HG02852 (cell line): ENCODE data around the gene MYL6B.
"Not testable (repeated sequence)": the region's sequence is repeated elsewhere in the genome, so short reads cannot be mapped to it uniquely, and the experiment has no call there.

ENCODE experiments used
- ATAC-seq: cut with Tn5 transposase; IDR thresholded peaks from one replicate; pipeline ENCODE4 v1.9.1; 2021; ENCODE audit warnings: mild to moderate bottlenecking, moderate library complexity; ENCODE audit not compliant: unreplicated experiment

The MYL6B gene

DNA sequence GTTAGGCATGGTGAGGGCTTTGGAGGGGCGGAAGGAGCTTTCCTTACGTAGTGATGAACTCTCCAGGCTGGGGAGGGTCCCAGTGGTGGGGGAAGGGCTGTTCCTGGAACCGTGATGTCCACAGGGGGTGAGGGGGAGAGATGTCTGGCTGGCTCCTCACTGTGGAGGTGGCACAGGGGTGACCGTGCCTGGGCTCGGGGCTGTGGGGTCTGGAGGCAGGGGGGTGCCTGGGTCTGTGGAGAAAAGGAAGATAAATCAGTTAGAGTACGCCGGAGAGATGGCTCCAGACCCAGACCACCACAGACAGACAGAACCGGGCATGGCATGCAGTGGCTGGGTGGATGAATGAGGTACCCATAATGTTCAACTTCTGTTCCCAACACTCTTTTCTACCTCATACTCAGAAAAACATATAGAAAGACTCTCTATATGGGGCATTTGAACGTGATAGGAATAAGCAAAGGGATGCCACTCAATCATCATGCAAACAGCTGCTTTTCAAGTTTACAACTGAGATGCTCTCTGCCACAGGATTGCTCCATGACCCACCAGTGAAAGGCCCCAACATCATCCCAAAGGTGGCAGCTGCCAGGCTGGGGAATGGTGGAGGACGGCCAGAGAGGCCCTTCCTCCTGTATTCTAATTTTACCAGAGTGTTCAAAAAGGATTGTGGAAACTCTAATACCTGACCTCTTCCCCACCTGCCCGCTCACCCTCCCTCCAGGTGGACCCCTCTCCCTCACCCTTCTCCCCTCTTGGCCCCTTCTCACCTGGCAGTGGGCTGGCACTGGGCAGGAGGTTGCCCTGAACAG lies 11.4 kb downstream of the MYL6B start:
- ATAC-seq = no peak

DNA sequence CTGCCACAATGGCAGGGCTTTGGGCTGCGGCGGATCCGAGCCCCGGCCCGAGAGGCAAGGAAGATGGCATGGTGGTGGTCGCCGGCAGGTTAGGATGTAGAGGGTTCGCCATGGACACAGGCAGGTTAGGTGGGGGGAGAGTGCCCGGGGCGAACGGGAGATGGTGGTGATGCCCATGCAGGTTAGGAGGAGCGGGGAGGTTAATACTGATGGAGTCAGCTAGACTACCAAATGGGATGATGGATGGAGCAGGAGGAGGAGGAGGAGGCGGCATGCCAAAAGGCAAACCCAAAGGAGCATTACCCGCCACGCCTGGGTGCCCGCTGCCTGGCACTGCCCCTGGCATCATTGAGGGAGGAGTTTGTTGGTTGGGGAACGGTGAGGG lies 11.9 kb downstream of the MYL6B start:
- ATAC-seq = no peak

DNA sequence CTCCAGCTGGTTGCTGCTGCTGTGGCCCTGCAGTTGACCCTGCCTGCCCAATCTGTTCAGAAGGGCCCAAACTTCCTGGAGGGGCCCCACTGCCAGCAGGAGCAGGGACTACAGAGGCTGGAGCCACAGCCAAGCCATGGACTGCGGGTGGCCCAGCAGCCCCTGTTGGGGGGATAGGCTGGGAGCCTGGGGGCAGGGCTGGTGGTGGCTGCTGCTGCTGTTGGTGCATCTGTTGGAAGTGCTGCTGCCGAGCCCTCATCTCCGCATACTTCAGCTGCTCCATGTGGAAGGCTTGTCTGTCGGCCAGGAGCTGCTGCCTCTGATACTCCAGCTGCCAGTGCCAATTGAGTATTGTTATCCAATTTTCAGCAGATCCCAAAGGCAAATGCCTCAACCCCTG lies 13.0 kb downstream of the MYL6B start:
- no peak for ATAC-seq

DNA sequence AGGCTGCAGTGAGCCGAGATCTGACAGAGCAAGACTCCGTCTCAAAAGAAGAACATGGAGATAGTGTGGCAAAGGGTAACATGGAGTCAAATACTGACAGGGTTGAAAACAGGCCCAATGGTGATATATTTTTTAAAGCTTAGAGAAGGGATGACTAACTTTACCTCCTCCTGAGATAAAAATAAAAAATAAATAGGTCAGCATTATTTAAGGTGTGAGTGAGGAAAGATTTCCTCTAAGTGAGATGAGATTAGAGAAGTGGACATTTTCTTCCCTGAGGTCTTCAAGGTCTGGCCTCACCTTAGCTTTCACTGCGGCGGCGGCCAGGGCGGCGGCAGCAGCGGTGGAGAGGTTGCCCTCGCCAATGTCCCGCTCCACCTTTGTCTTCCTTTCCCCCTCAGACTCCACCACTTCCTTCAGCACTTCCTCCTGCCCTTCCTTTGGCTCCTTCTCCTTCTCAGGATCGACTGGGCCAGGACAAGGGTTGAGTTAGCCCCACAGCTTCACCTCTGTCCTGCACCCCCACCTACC lies 16.9 kb downstream of the MYL6B start:
- ATAC-seq = no peak

DNA sequence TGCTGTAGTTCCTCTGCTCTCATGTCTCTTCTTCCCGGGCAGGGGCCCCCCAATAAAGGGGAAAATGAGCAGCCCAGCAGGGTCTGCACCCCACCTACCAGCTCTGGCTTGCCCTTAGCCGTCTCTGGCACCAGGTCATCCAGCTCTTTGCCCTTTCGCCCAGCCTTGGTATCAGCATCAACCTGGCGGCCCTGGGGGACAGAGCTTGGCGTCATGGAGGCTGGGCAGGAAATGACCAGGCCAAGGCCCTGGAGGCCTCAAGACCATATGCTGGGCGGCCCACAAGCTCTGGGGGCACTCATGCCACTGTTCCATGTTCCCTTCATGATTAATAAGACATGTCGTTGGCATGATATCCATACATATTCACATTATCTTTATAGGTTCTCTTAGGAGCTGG lies 20.5 kb downstream of the MYL6B start:
- no peak for ATAC-seq

DNA sequence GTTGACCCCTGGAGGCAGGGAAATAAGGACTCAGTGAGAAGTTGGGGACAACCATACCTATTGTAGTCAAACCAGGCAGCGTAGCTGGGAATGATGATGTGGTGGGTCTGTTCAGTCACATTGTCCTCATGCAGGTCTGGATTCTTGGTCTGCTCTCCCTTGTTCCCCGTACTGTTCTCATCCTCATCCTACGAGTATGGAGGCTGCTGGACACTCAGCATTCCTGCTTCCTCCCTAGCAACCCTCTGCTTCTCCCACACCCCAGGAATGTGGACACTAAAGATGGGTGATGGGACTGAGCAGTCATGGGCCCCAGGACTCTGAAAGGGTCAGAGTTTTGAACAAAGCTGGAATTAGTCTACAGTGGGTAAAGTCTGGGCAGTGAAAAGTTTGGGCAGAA lies 26.0 kb downstream of the MYL6B start:
- ATAC-seq = no peak

DNA sequence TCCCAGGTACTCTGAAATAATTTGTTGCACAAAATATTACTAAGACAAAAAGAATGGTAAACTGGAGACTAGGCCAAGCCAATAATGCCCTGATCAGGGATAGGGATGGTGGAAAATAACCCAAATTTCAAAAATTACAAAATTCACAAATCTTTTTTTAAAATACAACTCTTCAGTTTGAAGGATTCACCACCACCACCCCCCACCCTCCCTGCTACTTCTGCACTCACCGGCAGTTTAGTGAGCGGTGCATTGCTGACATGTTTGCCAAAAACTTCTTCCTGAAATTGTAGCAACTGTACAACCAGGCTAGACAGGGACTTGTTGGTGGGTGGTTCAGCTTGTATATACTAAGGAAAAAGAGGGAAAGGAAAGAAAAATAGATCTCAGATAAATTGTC lies 34.6 kb downstream of the MYL6B start:
- ATAC-seq = no peak

DNA sequence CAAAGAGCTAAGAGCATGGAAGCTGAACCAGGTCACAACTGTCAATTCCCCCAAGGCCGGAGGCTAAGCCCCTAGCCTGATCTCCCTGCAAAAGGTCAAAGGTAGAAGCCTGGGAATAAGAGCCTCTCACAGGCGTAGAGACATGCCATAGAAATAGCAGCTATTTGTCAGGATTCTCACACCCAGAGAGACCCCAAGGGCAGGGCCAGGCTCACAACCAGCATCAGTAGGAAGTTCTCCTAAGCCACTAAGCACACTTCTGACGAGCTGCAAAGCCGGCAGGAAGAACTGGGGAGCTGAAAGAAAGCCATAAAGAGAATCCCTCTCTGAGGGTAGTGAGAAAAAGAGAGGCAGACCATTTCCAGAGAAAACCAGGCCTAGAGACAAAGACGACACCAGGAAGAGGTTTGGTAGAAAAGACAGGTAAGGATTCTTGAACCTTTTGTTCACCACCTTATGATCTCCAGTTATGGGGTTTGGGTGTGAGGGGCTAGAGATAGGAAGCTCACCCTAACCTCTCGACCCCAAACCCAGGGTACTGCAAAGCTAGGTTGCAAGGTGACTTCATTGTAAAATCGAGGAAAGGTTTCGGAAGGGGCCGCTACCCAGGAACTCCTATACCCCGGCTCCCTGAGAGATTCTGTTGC lies 35.9 kb downstream of the MYL6B start:
- no peak for ATAC-seq

DNA sequence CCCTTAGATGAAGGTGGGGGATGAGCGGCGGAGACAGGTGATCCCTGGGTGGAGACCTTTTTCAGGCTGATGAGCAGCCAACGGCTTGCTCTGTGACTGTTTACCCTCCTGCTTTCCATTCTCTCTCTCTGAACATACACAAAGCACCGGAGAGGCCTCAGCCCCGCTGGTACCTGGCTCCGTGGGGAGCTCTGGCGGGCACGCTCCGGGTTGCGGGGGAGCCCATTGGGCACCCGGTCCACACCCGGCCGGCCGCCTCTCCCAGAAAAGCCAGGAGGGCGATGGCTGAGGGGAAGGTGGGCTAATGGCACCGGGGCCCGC lies 36.4 kb downstream of the MYL6B start:
- no peak for ATAC-seq

DNA sequence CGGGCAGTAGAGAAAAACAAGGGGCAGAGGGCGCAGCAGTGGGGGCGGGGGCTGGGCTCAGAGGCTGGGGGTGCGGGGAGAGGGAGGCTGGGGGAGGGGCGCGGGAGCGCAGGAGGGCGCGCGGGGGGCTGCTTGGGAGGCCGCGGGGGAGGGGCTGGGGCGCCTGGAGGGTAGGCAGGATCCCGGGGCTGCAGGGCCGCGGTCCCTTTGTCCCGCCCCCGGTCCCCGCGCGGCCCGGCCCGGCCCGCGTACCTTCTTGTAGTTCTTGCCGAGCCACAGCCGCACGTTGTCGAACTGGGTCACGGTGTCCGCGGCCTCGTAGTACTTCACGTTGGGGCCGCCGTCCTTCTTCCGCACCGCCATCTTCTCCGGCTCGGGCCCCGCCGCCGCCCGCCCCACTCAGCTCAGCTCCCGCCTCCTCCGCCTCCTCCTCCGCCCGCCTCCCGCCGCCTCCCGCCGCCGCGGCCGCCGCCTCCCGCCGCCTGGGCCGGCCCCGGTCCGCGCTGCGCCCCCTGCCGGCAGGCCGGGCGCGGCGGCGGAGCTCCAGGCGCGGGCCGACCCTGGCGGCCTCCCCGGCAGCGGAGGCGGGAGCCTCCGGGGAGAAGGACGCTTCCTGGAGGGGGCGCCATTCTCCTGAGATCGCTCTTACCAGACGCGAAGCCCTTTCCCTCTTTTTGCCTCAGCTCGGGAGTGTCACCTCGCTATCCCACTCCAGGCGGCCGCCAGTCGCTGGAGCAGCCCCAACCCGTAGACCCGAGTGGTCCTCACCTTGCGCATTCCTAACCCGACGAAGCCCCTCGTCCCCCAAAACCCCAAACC lies 36.9 kb downstream of the MYL6B start, which contains the start of gene SMARCC2:
TSS of gene SMARCC2 (minus strand) at position 385 of the 819 bp plus-strand sequence. CDS start at position 363, 22 bp downstream.
- peak; percentile 69 for ATAC-seq

DNA sequence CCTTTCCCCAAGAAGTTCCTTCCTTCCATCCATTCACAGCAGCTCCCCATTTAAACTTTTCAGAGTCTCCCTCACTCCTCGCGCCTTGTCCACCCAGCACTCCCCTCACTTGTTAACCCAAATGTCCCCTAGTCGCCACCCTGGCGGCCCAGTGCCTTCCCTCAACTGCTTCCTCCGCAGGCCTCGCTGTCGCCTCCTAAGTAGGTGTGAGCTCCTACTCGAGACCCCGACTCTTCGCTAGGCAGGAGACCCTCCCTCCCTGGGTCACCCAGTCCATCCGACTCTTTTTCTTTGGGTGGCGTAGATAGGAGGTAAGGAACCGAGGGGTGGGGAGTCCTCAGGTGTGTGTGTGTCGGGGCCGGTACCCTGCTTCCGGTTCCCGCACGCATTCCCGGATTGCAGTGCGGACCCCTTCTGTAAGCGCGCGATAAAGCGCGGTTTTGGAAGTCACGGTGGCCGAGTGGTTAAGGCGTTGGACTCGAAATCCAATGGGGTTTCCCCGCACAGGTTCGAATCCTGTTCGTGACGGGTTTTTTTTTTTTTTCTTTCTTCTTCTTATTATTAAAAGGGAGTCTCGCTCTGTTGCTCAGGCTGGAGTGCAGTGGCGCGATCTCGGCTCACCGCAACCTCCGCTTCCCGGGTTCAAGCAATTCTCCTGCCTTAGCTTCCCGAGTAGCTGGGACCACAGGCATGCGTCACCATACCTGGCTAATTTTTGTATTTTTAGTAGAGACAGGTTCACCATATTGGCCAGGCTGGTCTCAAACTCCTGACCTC lies 37.7 kb downstream of the MYL6B start:
- ATAC-seq = peak; percentile 41

DNA sequence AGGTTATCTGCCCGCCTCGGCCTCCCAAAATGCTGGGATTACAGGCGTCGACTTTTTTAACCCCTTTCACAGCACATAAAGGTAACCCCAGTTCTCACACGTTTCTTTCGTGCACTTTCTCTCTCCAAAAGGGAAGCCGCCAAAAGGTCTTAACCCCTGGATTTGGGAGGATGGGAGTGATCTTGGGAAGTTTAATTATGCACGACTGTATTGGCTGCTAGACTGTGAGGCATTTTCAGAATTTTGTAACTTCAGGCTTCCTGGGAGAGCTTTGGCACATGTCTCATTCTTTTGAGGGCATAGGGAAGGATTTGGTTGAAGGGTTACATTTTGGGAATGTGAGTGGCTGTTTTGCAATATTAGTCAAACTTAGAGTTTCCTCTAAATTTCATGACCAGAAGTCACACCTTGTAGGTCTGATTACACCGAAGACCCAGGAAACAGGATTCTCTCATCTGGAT lies 38.3 kb downstream of the MYL6B start:
- no peak for ATAC-seq

DNA sequence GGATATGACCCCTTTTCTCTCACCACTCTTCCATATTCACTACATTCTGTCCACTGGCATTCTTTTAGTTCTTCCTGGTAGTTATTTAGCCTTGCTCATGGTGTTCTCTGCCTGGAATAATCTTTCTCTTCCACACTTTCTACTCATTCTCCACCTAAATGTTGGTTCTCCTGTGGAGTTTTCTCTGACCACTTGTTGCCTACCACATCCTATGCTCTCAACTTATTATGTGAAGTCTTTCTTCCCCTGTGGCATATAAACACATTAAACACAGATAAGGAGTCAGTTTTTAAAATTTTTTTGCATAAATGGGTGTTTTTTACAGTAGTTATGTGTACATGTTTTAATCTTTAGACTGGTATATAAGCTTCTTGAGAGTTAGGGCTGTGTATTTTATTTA lies 40.2 kb downstream of the MYL6B start:
- ATAC-seq = no peak

DNA sequence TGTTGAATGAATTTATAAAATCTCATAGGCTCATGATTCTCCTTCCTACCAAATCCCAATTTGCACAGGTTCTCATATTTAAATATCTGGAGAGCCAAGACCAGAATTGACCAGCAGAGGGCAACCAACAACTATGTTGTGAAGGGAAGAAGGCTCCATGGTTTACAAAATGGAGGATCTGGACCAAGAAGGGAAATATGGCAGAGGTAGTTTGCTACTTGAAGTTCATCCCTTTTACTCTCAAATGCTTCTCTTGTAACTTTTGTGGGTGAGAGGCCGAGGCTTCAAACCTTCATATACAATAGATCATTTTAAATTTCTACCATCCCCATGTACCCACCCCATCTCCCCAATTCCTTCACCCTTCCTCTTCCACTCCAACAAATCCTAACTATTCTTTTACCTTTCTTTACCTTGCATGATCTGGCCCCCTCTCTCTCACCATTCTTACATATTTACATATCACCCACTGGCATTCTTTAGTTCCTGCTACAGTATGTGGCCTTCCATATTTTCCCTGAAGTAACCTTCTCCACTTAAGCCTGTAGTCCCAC lies 40.7 kb downstream of the MYL6B start:
- ATAC-seq = no peak

DNA sequence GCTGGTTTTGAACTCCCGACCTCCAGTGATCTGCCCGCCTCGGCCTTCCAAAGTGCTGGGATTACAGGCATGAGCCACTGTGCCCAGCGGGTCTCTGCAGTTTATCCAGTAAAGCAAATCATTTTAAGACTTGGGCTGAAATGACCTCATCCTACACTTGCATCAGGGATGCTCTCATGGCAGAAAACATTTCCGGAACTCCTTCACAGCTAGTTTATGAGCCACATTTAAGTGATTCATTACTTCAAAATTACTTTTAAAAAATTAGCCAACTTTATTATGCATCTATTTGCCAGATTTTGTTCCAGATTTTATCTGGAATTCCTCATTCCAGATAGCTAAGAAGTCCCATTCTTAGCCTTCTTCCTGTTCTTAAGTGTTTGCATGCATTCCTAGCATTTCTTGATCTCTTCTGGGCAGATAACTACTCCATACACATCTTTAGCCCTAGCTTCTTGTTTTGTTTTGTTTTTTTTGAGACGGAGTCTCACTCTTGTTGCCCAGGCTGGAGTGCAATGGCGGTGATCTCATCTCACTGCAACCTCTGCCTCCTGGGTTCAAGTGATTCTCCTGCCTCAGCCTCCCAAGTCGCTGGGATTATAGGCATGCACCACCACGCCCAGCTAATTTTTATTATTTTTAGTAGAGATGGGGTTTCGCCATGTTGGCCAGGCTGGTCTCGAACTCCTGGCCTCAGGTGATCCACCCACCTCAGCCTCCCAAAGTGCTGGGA lies 44.6 kb downstream of the MYL6B start:
- not testable (repeated sequence) for ATAC-seq

DNA sequence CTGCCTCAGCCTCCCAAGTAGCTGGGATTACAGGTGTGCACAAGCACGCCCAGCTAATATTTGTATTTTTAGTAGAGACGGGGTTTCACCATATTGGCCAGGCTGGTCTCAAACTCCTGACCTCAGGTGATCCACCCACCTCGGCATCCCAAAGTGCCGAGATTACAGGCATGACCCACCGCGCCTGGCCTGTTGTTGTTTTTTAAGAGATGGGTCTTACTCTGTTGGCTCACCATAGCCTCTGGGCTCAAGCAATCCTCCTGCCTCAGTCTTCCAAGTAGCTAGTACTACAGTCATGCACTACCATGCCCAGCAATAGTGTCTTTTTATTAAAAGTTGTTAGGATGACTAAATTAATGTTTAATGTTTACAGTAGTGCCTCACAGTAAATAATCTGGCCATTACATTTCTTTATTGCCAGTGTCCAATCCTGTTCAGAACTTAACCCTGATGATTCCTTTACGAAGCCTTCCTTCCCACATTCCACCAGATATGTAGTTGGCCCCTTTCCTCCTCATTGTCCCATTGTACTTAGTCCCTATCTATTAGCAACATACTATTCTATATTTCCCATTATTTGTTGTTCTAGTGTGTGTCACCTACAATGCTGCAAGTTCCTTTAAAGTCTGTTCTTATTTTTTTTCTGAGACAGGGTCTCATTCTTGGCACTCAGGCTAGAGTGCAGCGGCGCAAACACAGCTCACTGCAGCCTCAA lies 45.7 kb downstream of the MYL6B start:
- ATAC-seq = no peak

DNA sequence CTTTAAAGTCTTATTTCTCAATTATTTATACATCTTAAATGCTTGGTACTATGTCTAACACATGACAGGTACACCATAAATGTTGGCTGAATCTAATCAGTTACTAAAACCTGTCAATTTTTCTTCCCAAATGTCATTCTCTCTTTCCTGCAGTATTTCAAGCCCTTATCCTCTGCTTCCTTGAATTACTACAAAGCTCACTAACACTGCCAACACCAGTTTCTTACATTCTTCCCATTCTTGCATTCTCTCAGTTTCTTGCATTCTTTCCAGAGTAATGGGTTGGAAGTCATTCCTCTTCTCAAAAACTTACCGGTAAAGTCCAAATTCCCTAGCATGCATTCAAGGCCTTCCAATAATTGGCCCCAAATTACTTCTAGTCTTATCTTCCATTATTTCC lies 46.4 kb downstream of the MYL6B start:
- no peak for ATAC-seq

DNA sequence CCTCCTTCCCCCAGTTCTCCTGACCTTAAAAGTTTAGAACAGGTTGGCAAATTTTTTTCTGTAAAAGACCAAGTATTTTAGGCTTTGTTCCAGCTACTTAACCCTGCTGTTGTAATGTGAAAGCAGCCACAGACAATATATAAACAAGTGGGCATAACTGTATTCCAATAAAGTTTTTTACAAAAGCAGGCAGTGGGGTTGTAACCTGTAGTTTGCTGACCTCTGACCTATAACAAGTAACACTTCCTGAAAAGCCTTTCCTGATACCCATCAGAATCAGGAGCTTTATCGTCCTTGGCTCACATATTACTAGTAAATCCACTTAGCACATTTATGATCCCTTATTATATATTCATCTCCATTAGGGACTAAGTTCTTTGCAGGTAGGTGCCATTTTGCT lies 50.0 kb downstream of the MYL6B start:
- ATAC-seq = no peak

DNA sequence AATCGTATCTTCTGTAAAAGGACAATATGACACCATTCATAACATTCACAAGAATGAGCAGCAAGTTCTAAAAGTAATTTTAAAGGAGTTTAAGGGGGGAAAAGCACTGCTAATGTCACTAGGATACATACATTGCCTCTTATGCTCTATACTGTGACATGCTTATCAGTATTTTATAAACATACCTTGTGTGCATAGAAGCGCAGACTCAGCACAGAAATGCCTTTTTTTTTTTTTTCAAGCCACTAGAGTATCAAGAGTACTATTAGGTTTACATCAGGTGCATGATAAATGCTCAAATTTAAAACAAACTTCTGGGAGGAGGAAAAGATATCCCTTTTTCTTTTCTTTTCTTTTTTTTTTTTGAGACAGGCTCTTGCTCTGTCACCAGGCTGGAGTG lies 50.5 kb downstream of the MYL6B start:
- ATAC-seq = no peak
